Measurements from ENCODE around the gene TBC1D1.
A peak's percentile ranks its signal among the peaks of the same experiment; 100 is the strongest.
"Not testable (repeated sequence)": the region's sequence is repeated elsewhere in the genome, so short reads cannot be mapped to it uniquely, and the experiment has no call there.

The TBC1D1 gene

DNA sequence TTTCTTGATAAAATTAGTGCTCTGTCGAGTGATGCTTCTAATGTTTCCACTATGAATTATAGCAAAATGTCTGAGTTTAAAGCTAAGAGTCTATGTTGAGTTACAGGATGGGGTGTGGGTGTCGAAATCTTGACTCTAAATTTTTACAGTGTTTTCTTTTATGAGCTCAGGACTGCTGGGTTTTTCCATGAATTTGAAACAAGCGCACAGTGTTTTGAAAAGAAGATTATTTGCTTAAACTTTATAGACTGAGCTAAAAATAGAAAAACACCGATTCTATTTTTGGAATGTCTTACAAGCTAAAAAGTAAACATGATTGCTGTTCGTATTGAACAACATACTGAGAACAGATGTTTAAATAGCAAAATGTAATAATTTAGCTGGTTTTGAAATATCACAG lies 76.9 kb downstream of the TBC1D1 start:
- no peak for DNase-seq

GRCh38 chr4:37968747-37969146 lies 77.9 kb downstream of the TBC1D1 start:
- no peak for DNase-seq

DNA sequence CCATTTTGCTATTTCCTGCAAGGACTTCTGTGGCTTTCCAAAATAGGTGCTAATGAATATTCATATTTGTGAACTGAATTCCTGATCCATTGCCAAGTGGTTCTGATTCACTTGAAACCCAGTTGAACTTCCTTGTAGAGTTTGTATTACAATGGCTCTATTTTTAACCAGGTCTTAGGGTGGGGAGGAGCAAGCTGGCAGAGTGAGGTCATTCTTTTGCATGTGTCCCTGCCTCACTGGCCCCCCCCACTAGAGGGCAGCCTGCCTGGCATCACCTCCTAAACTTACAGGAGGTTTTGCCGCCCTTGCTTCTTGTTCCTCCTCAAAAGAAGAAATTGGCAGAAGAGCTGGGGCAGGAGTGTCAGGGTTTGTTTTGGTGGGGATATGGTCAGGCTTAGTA lies 79.8 kb downstream of the TBC1D1 start:
- DNase-seq = peak; percentile 49

- no peak for DNase-seq
These were observed 80.3 kb downstream of the TBC1D1 start for GRCh38 chr4:37971202-37971601.

- DNase-seq = no peak
These were observed 82.6 kb downstream of the TBC1D1 start for GRCh38 chr4:37973441-37973840.

GRCh38 chr4:37975321-37975822 lies 84.5 kb downstream of the TBC1D1 start:
- not testable (repeated sequence) for DNase-seq

GRCh38 chr4:37976507-37976906 lies 85.6 kb downstream of the TBC1D1 start:
- DNase-seq = no peak

DNA sequence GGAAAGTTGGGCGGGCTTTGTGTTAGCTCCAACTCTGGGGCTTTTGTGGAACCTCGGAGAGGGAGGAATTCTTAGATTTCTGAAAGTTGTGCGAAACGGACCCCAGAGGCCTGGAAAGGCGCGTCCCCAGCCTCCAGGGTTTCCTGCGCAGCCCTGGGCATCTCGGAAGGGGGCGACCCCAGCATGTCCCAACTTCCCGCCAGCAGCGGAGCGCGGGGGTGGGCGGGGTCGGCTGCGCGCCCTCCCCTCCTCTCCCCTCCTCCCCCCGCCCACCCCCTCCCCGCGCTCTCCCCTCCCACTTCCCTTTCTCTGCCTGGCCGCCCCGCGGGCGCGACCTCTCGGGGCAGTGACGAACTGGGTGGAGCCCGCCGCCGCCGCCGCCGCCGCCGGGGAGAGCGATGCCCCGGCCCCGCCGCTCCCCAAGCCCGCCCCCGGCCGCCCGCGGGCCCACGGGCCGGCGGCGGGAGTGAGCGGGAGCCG lies 86.1 kb downstream of the TBC1D1 start:
- DNase-seq = peak; percentile 73

GRCh38 chr4:37977471-37978247 lies 86.8 kb downstream of the TBC1D1 start:
- DNase-seq = peak; percentile 48

DNA sequence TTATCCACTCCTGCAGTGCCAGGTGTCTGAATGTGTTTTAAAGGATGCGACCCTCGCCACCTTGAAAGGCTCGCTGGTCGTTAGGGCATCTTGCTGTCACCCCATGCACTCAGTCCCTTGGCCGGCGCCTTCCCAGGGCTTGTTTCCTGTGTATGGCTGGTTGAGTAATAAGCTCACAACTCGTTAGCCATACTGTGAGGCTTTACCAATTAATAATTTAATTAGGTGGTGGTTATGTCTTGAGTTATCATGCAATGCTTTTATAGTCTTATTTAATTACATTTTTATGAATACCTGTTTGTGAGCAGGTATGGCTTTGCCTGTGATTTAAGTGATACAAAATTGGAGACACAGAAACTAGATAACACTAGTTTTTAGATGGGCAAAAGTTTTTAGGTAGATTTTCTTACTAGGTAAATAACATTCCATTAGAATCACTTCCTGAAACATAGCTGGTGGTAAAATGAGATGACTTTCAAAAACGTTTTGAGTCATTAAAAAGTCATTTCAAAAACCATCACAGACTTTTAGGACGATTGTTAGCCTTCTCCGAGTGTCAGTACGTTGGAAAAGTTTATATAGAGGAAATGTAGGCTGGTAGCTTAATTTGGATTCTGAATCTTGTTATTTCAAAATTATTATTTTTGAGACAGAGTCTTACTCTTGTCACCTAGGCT lies 87.5 kb downstream of the TBC1D1 start:
- no peak for DNase-seq

DNA sequence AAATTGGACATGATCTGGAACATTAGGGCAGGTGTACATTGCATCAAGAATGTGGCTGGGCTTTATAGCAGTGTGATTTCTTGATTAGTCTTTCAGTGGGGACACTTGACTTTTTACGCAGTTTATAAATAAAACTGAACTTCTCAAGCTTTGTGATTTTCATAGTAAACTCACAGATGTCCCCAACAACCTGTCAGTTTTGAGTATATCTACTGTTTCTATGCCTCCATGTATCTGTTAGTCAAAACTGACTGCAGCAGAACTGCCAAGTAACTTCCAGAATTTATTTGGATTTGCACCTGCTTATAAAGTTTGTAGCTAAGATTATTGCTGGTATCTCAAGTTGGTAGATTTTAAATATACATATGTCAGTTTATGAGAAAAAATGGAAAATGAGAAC lies 89.4 kb downstream of the TBC1D1 start:
- no peak for DNase-seq

- no peak for DNase-seq
These were observed 90.5 kb downstream of the TBC1D1 start for GRCh38 chr4:37981425-37981824.

- peak; percentile 53 for DNase-seq
These were observed 91.2 kb downstream of the TBC1D1 start for GRCh38 chr4:37981844-37982720.

- DNase-seq = no peak
These were observed 91.9 kb downstream of the TBC1D1 start for GRCh38 chr4:37982736-37983135.

- DNase-seq = peak; percentile 24
These were observed 93.1 kb downstream of the TBC1D1 start for GRCh38 chr4:37983951-37984350.

DNA sequence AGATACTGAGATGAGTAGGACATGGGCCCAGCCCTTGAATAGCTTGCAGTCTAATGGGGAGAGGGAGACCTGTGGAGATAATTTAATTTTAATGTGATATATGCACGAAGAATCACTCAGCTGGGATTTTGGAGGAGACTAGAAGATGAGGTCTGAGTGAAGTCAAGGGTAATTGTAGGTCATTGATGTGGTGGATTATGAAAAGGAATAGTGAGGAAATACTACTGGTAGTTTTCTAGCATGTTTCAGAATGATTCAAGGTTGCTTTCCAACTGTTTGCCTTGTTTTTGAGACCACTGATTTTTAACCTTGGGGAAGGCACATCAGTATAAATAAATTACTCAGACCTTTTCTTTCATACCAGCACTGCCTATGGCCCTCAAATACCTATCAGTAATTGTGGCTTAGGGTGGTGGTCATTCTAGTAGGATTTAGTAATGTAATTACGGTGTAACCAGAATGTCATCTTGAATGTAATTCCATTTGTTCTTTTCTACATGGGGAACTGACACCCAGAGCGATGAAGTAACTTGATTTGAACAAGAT lies 94.9 kb downstream of the TBC1D1 start:
- DNase-seq = no peak

DNA sequence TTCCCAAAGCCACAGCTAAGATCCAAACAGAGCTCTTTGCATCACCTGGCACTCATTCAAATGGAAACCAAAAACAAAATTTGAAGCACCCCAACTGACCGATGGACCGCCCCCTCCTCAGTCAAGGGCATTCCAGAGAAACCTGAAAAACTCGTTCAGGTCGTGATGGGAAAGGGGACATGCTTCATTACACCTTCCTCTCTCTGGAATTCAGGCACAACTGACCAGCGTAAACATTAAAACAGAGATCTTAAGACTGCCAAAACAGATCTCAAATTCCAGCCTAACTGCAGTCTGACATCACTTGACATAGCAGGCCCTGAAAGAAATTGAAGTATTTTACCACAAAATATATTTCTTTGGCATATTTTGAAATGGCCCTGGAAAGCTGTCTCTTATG lies 97.8 kb downstream of the TBC1D1 start:
- no peak for DNase-seq

DNA sequence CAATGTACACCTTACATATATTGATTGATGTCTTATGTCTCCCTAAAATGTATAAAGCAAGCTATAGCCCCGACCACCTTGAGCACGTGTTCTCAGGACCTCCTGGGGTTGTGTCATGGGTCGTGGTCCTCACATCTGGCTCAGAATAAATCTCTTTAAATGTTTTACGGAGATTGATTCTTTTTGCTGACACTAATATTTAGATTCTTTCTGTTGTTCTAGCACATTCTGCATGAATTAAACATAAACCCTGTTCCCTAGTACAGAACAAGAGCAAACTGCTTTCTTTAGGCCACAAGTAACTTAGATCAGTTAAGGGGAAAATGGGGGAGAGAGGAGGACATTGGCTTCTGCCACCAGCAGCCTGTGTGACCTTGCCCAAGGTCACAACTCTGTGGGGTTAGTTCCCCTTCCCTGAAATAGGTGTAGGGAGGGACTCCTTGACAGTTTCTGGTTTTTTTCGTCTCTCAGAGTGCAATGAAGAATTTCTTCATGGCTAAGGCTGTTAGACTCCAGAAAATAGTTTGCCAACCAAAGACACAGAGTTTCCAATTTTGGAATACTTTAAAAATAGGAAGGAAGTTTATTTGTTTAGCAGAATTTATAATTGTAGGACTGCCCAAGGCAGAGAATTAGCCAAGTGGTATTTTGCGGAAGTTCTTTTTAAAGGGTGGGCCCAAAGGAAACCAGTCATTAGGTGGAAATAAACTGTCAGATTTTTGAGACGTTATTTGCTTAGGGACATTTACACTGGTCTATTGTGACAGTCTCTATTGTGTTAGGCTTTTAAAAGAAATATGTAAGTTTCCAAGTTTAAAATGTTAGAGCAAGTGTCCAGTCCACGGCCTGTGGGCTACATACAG lies 98.7 kb downstream of the TBC1D1 start:
- DNase-seq = no peak

DNA sequence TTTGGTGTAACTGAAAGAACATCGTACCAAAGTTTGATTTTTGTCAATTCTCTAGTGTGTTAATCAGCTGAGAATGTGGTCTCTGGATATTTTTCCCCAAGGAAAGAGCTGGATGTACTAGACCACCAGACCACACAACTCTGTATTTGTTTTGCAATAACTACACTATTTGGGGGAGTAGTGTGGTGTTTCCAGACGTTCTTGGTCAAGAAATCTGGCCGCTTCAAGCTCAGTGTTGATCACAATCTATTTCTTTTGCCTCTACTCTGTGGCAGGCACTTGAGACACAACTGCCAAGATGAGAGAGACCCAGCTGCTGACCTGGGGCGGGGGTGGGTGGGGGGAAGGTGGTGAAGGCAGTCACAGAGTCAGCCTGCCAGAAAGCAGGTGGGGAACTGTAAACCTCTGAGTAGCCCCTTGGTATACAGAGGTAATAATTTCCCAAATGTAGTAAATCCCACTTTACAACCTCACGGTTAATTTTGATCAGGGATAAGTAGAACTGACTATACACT lies 99.9 kb downstream of the TBC1D1 start:
- DNase-seq = no peak

DNA sequence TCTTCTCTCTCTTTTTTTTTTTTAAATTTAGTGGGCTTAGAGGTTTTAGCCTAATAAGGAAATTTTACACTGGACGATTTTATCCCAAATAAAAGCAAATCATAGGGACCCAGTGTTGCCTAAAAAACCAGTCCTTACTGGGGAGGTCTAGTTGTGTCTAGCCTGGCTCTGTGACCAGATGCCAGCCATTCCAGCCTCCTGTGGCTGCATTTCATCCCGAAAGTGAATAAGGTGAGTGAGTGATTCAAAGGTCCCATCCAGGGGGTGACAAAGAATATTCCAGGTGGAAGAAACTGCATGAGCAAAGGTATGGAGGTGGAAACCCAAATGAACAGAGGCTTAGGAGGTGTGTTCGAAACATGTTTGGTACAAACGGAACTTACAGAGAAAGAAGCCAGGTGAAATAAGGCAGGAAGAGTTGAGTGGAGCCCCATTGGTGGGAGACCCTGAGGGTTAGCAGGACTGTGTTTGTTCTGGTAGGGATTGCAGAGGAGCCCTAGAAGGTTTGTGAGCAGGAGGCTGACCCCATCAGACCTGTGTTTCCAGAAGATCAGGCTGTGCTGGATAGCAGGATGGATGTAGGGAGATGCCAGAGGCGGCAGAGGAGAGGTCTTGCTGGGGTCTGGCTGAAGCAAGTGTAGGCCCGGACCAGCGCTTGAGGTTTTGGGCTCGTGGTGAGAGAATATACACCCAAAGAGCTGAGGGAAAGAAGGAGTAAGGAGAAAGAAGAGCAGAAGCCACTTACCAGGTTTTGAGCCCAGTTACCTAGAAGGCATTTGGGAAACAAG lies 100.9 kb downstream of the TBC1D1 start:
- no peak for DNase-seq

DNA sequence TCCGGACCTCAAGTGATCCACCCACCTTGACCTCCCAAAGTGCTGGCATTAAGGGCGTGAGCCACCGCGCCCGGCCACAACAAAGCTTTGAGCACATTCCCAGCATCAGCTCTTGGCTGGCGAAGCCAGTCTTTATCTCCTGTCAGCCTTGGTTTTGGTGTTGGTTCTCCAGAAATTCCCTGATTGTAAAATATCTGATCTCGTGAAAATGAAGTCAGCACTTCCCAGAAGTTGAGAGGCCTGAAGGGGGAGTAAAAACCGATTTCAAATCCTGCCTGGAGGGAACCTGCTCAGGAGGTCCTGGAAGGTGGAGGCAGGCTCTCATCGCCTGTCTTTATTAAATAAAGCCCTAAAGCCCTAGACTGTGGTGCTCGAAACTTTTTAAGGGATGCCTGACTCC lies 102.9 kb downstream of the TBC1D1 start:
- DNase-seq = no peak

All from fibroblast of skin of right quadriceps (primary cell).